BJ (cell line): ENCODE data around the gene RFX3. TPM values are rescaled to one million over a fixed set of nuclear protein-coding genes. Genes with fewer than 3 reads are reported as not detected.
A peak's percentile ranks its signal among the peaks of the same experiment; 100 is the strongest.

Experiments used
- CTCF ChIA-PET: fragments of 350-600 bp; formaldehyde crosslinking; extraction: SDS; loops from one replicate; lab custom pipeline; 2021; ENCODE audit warnings: antibody characterized with exemption, inconsistent platforms; lab: Yijun Ruan, JAX
- POLR2A ChIA-PET: fragments of 300-600 bp; sonication (Branson Sonifier 250); formaldehyde crosslinking; extraction: SDS; loops from one replicate; lab custom pipeline; 2021; ENCODE audit warnings: antibody characterized with exemption; lab: Charles Lee
- DNase-seq: peaks from one replicate; pipeline ENCODE4 v3.0.0-alpha.2; 2011; ENCODE audit warnings: low read depth
- H3K27me3 ChIP-seq: 2 replicates; pipeline ENCODE4 v1.6.0; 2011; ENCODE audit warnings: low read length; ENCODE audit not compliant: control insufficient read depth, insufficient read depth
- H3K36me3 ChIP-seq: 2 replicates; pipeline ENCODE4 v1.5.1; 2011; ENCODE audit warnings: low read length; ENCODE audit not compliant: control insufficient read depth, insufficient read depth
- H3K4me3 ChIP-seq: 2 replicates; pipeline ENCODE4 v1.5.1; 2011; ENCODE audit warnings: low read depth, mild to moderate bottlenecking, control low read depth, low read length
- CTCF ChIP-seq: IDR thresholded peaks from 2 replicates; pipeline ENCODE4 v1.5.1; 2011; ENCODE audit warnings: low read depth, mild to moderate bottlenecking, control low read depth, inconsistent platforms, low read length, moderate library complexity; ENCODE audit not compliant: insufficient read depth
- polyA plus RNA-seq: library from polyadenylated mRNA; depleted of rRNA; stranded (reverse); fragments of >200 nt; gene quantifications from 2 replicates; pipeline ENCODE4 v1.2.3, GENCODE V29; 2011

The RFX3 gene
- polyA plus RNA-seq, 1 experiment = 2.2 TPM

- H3K27me3 ChIP-seq = no peaks in the 10 kb centered on the region
- DNase-seq = no peak
- H3K36me3 ChIP-seq = no peaks in the 10 kb centered on the region
- TF ChIP-seq CTCF = no peak
- ChIA-PET CTCF (interaction anchor here (0.6 kb wide), 1 partner anchor 914 kb away, joined by 3 read pairs; no protein-coding TSS in a partner anchor), POLR2A (no interaction called here)
- H3K4me3 ChIP-seq = no peak overlapping the region
Observed at GRCh38 chr9:3447788-3448187, 78.0 kb downstream of the RFX3 start.

GRCh38 chr9:3447143-3447542 is 78.7 kb downstream of the RFX3 start:
- no peaks in the 10 kb centered on the region for H3K36me3 ChIP-seq
- TF ChIP-seq CTCF = no peak
- POLR2A ChIA-PET = no interaction called here

GRCh38 chr9:3446313-3446712 is 79.5 kb downstream of the RFX3 start:
- no peak for DNase-seq
- ChIA-PET CTCF (no interaction called here), POLR2A (no interaction called here)
- no peaks in the 10 kb centered on the region for H3K27me3 ChIP-seq
- no peaks in the 10 kb centered on the region for H3K36me3 ChIP-seq
- no peak for TF ChIP-seq CTCF
- no peak overlapping the region for H3K4me3 ChIP-seq

More at GRCh38 chr9:3447143-3447542, 78.7 kb downstream of the RFX3 start:
- H3K4me3 ChIP-seq = no peak overlapping the region
- no peak for DNase-seq
- CTCF ChIA-PET = interaction anchor here (0.6 kb wide), 1 partner anchor 1478 kb away, joined by 3 read pairs; no protein-coding TSS in a partner anchor
- no peaks in the 10 kb centered on the region for H3K27me3 ChIP-seq

- Histone ChIP-seq H3K36me3 (no peaks in the 10 kb centered on the region), H3K27me3 (no peaks in the 10 kb centered on the region), H3K4me3 (no peak overlapping the region)
- POLR2A ChIA-PET = no interaction called here
- TF ChIP-seq CTCF = no peak
- no peak for DNase-seq
- CTCF ChIA-PET = interaction anchor here (1.2 to 1.5 kb wide), 5 partner anchors 16 to 586 kb away, joined by 3 to 5 read pairs (median 4); no protein-coding TSS in a partner anchor
Observed at GRCh38 chr9:3444016-3444415, 81.8 kb downstream of the RFX3 start.

- Histone ChIP-seq H3K36me3 (no peaks in the 10 kb centered on the region), H3K4me3 (no peak overlapping the region), H3K27me3 (no peaks in the 10 kb centered on the region)
- peak; percentile 65 for TF ChIP-seq CTCF
- ChIA-PET POLR2A (no interaction called here), CTCF (interaction anchor here (0.6 to 3.2 kb wide), 33 partner anchors 8 to 926 kb away, joined by 3 to 33 read pairs (median 4); no protein-coding TSS in a partner anchor)
- no peak for DNase-seq
Observed at GRCh38 chr9:3441197-3441816, 84.5 kb downstream of the RFX3 start.
